ENCODE data around the gene CNNM4.

Gene CNNM4

DNA sequence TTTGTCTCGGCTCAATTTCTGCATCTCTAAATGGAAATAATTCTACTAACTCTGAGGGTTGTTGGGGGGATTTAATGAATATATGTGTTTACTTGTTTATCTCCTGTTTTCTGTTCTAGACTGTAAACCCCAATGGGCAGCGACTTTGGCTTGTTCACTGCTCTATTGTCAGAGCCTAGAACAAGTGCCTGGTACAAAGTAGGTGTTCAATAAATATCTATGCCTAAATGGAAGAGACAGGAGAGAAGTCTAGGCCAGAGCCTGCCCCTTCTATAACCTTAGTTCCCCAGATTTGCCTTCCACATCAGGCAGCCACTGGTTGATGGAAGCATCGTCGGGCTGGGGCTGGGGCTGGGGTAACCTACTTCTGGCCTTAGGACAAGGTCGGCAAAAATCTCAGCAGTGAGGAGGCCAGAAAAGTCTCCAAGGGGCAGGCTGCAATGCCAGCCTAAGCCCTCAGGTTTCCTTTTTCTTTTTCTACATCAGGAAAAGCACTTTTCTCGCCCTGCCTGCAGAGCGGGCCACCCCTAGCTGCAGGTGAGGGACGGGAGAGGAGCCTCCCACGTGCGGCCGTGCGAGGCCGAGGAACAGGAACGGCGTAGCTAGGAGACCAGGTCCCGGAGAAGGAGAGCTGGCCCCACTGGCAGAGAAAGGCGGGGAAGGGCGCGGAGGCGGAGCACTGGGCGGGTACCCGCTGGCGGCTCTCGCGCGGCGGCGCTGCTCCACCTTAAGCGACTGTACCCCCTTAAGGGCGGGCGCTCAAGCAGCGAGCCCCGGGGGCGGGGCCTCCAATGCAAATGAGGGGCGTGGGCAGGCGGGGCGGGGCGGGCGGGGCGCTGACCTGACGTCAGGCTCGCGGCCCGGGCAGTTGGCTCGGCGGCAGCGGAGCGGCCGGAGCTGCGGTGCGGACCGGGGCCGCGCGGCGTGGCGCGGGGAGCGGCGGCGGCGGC, at the start of gene CNNM4:
Gene CNNM4, plus strand, starts transcription at position 867 of the 950 bp plus-strand sequence. CDS start 98 bp downstream, outside the sequence.
- Histone ChIP-seq H3K9me3 (ENCODE audit: control insufficient read depth, low read length) (no peaks in the 10 kb centered on the region), H3K4me3 (ENCODE audit: low read length) (peak within 1 kb of the TSS; percentile 85), H3K27me3 (ENCODE audit: control insufficient read depth, insufficient read depth, low read length) (no peaks in the 10 kb centered on the region), H3K36me3 (ENCODE audit: control insufficient read depth, insufficient read depth, low read length) (no peaks in the 10 kb centered on the region), H3K9ac (ENCODE audit: low read length) (peak within 1 kb of the TSS; percentile 81), H3K4me1 (ENCODE audit: control insufficient read depth, insufficient read depth, low read length) (peaks cover 52% of the 10 kb centered on the region)

DNA sequence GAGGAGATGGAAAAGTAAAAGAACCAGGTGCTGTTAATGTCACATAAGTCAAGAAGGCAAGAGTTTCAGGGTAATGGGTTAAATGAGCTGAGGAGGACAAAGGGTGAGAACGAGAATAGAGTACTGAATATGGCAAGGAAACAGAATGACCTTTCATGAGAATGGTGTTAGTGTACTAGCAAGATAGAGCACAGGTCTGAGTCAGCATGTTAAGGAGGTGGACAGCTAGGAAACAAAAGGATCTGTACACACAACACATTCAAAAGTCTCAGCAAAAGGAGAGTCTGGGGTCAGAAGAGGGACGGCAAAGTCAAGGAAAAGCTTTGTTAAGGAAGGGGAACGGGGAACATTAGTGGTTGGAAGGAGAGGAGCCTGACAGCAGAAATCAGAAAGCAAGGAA, 49.7 kb upstream of the CNNM4 start:
- no peak overlapping the region for H3K4me3 ChIP-seq (ENCODE audit: low read length)
- no peaks in the 10 kb centered on the region for H3K27me3 ChIP-seq (ENCODE audit: control insufficient read depth, insufficient read depth, low read length)
- H3K36me3 ChIP-seq (ENCODE audit: control insufficient read depth, insufficient read depth, low read length), result peaks cover 6% of the 10 kb centered on the region
- no peaks in the 10 kb centered on the region for H3K4me1 ChIP-seq (ENCODE audit: control insufficient read depth, insufficient read depth, low read length)
- H3K9ac ChIP-seq (ENCODE audit: low read length), result no peak overlapping the region
- H3K9me3 ChIP-seq (ENCODE audit: control insufficient read depth, low read length), result no peaks in the 10 kb centered on the region

DNA sequence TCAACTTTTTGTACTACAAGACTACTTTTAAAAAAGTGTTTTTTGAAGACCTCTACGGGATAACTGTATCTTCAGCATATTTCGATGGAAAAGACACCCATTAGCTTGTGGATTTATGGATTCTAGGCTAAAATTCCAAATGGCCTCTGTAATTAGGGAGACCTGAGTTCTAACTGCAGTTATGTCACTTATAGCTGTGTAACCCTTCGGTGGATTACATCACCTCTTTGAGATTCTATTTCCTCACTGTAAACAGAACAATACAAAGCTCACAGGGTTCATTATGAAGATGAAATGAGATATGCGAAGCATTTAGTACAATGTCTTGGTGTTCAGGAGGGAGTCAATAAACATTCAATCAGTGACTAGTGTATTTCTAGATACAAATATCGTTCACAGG, 45.0 kb upstream of the CNNM4 start:
- Histone ChIP-seq H3K9me3 (ENCODE audit: control insufficient read depth, low read length) (no peaks in the 10 kb centered on the region), H3K9ac (ENCODE audit: low read length) (no peak overlapping the region), H3K4me3 (ENCODE audit: low read length) (no peak overlapping the region), H3K27me3 (ENCODE audit: control insufficient read depth, insufficient read depth, low read length) (no peaks in the 10 kb centered on the region), H3K4me1 (ENCODE audit: control insufficient read depth, insufficient read depth, low read length) (no peaks in the 10 kb centered on the region), H3K36me3 (ENCODE audit: control insufficient read depth, insufficient read depth, low read length) (no peaks in the 10 kb centered on the region)

DNA sequence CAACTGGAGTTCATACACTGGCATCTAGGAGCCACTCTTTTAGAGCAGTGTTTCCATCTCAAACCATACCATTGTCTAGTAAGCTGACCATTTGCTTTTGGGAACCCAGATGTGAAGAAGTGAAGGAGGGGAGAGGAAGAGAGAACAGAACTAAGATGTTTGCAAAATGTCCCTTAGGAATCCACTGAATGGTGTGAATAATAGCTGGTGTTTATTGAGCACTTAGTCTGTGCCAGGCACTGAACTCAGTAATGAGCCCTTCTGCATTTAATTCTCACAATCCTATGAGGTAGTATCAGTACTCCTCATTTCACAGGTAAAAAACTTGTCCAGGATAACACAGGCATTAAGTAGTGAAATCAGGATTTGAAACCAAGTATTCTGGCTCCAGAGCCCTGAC, 44.3 kb upstream of the CNNM4 start:
- H3K4me3 ChIP-seq (ENCODE audit: low read length), result no peak overlapping the region
- no peaks in the 10 kb centered on the region for H3K4me1 ChIP-seq (ENCODE audit: control insufficient read depth, insufficient read depth, low read length)
- no peaks in the 10 kb centered on the region for H3K9me3 ChIP-seq (ENCODE audit: control insufficient read depth, low read length)
- no peaks in the 10 kb centered on the region for H3K36me3 ChIP-seq (ENCODE audit: control insufficient read depth, insufficient read depth, low read length)
- H3K27me3 ChIP-seq (ENCODE audit: control insufficient read depth, insufficient read depth, low read length), result no peaks in the 10 kb centered on the region
- no peak overlapping the region for H3K9ac ChIP-seq (ENCODE audit: low read length)

DNA sequence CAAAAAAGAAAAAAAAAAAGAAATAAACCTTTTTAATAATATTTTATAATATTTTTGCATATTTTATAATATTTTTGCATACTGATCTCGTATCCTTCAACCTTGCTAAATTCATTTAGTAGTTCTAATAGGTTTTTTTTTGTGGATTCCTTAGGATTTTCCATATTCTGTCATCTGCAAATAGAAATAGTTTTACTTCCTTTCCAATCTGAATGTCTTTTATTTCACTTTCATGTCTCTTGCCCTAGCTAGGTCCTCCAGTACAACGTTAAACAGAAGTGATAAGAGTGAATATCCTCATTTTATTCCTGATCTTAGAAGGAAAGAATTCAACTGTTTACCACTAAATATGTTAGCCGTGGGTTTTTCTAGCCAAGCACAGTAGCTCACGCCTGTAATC, 34.6 kb upstream of the CNNM4 start:
- H3K36me3 ChIP-seq (ENCODE audit: control insufficient read depth, insufficient read depth, low read length), result peaks cover 3% of the 10 kb centered on the region
- H3K4me3 ChIP-seq (ENCODE audit: low read length), result no peak overlapping the region
- no peak overlapping the region for H3K9ac ChIP-seq (ENCODE audit: low read length)
- H3K9me3 ChIP-seq (ENCODE audit: control insufficient read depth, low read length), result no peaks in the 10 kb centered on the region
- H3K4me1 ChIP-seq (ENCODE audit: control insufficient read depth, insufficient read depth, low read length), result no peaks in the 10 kb centered on the region
- no peaks in the 10 kb centered on the region for H3K27me3 ChIP-seq (ENCODE audit: control insufficient read depth, insufficient read depth, low read length)

DNA sequence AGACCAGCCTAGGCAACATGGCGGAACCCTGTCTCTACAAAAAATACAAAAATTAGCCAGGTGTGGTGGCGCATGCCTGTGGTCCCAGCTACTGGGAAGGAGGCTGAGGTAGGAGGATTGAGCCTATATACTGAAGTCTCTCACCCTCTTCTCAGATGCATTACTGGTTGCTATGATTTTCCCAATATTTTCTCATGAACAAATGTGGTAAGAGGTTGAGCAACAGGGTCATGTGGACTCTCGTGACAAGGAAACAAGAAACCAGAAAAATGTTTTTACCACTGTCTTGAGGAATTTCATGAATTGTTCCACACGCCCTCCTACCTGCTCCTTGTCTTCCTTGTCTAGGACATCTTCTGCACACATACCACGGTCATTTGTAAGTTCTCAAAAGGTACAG, 33.3 kb upstream of the CNNM4 start:
- H3K27me3 ChIP-seq (ENCODE audit: control insufficient read depth, insufficient read depth, low read length), result no peaks in the 10 kb centered on the region
- H3K36me3 ChIP-seq (ENCODE audit: control insufficient read depth, insufficient read depth, low read length), result peaks cover 5% of the 10 kb centered on the region
- no peaks in the 10 kb centered on the region for H3K4me1 ChIP-seq (ENCODE audit: control insufficient read depth, insufficient read depth, low read length)
- no peak overlapping the region for H3K4me3 ChIP-seq (ENCODE audit: low read length)
- no peak overlapping the region for H3K9ac ChIP-seq (ENCODE audit: low read length)
- H3K9me3 ChIP-seq (ENCODE audit: control insufficient read depth, low read length), result no peaks in the 10 kb centered on the region

DNA sequence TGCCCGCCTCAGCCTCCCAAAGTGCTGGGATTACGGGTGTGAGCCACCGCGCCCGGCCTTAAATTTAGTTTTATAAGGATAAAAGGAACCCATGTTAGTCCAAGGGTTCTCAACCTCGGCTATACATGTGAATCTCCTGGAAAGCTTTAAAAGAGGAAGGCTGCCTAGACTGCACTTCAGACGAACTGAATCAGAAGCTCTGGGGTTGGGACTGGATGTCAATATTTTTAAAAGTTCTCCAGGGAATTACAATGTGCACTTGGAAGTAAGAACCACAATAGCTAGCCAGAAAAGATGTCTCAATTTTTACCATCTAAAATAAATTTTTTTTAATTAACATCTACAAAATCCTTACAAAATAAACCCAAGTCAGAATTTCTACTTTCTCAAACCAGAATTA, 31.0 kb upstream of the CNNM4 start:
- no peak overlapping the region for H3K4me3 ChIP-seq (ENCODE audit: low read length)
- no peak overlapping the region for H3K9ac ChIP-seq (ENCODE audit: low read length)
- H3K27me3 ChIP-seq (ENCODE audit: control insufficient read depth, insufficient read depth, low read length), result no peaks in the 10 kb centered on the region
- H3K36me3 ChIP-seq (ENCODE audit: control insufficient read depth, insufficient read depth, low read length), result peaks cover 13% of the 10 kb centered on the region
- no peaks in the 10 kb centered on the region for H3K9me3 ChIP-seq (ENCODE audit: control insufficient read depth, low read length)
- H3K4me1 ChIP-seq (ENCODE audit: control insufficient read depth, insufficient read depth, low read length), result no peaks in the 10 kb centered on the region

DNA sequence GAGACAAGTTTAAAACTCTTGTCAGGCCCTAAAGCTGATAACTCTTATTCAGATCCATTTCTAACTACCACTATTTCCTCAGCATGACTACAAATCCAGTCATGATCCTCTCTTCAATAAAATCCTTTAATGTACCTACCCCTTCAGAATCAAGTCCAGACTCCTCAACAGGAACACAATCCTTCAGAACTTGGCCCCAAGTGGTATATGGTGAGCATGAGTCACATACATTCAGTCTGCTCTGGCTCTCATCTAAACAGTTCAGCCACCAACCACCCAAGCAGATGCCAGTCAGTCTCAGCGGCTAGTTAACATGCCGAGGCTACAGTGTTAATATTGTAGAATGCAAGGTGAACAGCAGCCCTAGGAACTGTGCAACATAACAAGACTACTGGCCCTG, 30.5 kb upstream of the CNNM4 start:
- Histone ChIP-seq H3K4me3 (ENCODE audit: low read length) (no peak overlapping the region), H3K9ac (ENCODE audit: low read length) (no peak overlapping the region), H3K27me3 (ENCODE audit: control insufficient read depth, insufficient read depth, low read length) (no peaks in the 10 kb centered on the region), H3K36me3 (ENCODE audit: control insufficient read depth, insufficient read depth, low read length) (peaks cover 13% of the 10 kb centered on the region), H3K9me3 (ENCODE audit: control insufficient read depth, low read length) (no peaks in the 10 kb centered on the region), H3K4me1 (ENCODE audit: control insufficient read depth, insufficient read depth, low read length) (no peaks in the 10 kb centered on the region)

DNA sequence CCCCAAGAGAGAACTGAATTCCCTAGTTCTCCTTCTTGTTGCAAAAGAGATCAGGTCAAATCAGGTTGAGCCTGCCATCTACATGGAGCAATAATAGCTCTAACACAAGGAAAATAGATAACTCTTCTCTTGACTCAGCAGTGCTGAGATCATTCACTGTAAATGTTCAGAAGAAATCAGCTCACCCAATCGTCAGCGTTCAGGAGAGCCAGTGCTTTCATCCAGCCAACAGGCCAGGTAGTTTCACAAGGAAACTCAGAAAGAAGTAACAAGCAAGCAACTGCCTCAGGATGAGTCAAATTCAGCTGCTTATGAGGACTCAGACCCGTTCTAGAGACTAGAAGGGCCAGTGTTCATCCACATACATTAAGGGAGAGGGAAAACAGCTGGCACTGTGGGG, 26.8 kb upstream of the CNNM4 start:
- Histone ChIP-seq H3K9me3 (ENCODE audit: control insufficient read depth, low read length) (no peaks in the 10 kb centered on the region), H3K4me3 (ENCODE audit: low read length) (no peak overlapping the region), H3K36me3 (ENCODE audit: control insufficient read depth, insufficient read depth, low read length) (peaks cover 13% of the 10 kb centered on the region), H3K27me3 (ENCODE audit: control insufficient read depth, insufficient read depth, low read length) (no peaks in the 10 kb centered on the region), H3K9ac (ENCODE audit: low read length) (no peak overlapping the region), H3K4me1 (ENCODE audit: control insufficient read depth, insufficient read depth, low read length) (peaks cover 8% of the 10 kb centered on the region)

DNA sequence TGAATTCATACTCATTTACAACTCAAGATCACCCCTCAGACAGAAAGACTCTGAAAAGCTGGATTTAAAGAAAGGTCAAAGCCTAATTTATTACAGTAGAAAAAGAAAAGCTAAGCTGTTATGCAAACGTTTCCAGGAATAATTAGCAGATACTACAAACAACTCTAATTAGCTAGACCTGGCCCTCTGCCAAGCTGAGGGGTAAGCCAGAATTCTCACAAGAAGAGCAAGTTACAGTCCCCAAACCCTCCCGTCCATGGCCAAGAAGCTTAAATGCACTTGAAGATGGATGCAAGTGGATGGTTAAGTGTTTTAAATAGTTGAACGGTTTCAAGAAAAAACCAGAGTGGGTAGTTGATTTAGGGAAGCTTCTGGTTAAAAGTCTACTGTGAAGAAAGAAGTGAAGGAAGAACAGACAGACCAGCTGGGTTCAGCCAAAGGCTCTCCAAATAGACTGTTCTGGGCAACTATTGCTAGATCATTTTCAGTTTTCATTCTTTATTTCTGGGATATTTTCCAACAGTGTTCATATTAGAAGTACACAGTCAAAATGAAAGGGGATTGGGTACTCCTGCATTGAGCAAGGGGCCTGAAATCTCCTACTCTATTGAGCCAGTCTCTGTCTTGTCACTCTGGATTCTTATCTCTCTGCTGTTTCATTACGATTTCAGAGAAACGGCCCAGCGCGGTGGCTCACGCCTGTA, 25.7 kb upstream of the CNNM4 start:
- Histone ChIP-seq H3K9ac (ENCODE audit: low read length) (no peak overlapping the region), H3K9me3 (ENCODE audit: control insufficient read depth, low read length) (no peaks in the 10 kb centered on the region), H3K36me3 (ENCODE audit: control insufficient read depth, insufficient read depth, low read length) (peaks cover 13% of the 10 kb centered on the region), H3K4me1 (ENCODE audit: control insufficient read depth, insufficient read depth, low read length) (peaks cover 8% of the 10 kb centered on the region), H3K4me3 (ENCODE audit: low read length) (no peak overlapping the region), H3K27me3 (ENCODE audit: control insufficient read depth, insufficient read depth, low read length) (no peaks in the 10 kb centered on the region)

DNA sequence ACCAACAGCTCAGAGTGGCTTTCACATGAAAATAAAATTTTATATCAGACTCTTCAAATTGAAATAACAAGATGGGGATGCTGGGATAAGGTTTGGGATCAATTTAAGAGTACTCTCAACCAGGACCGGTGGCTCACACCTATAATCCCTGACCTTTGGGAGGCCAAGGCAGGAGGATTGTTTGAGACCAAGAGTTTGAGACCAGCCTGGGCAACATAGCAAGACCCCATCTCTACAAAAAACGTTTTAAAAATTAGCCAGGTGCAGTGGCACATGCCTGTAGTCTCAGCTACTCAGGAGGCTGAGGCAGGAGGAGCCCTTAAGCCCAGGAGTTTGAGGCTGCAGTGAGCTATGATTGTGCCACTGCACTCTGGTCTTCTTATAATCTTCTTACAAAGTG, 23.5 kb upstream of the CNNM4 start:
- H3K36me3 ChIP-seq (ENCODE audit: control insufficient read depth, insufficient read depth, low read length), result peaks cover 9% of the 10 kb centered on the region
- no peaks in the 10 kb centered on the region for H3K9me3 ChIP-seq (ENCODE audit: control insufficient read depth, low read length)
- H3K27me3 ChIP-seq (ENCODE audit: control insufficient read depth, insufficient read depth, low read length), result no peaks in the 10 kb centered on the region
- no peak overlapping the region for H3K9ac ChIP-seq (ENCODE audit: low read length)
- peaks cover 8% of the 10 kb centered on the region for H3K4me1 ChIP-seq (ENCODE audit: control insufficient read depth, insufficient read depth, low read length)
- no peak overlapping the region for H3K4me3 ChIP-seq (ENCODE audit: low read length)

DNA sequence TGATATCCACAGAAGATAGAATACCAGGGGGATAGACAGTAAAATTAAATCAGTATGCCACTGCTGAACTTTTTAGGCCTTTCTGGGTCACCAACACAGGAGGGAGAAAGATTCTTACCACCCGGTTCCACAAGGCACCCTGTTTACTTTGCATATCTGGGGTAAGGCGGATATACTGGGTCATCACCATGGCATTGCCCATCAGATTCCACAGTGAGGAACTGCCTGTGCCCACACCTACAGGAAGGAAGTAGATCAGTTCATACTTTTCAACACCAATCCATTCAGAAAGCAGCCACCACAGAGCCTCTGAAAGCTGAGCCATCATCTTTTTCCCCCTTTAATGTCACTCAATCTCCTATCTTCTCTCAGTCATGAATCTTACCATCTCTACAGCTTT, 22.9 kb upstream of the CNNM4 start:
- peak overlapping the region; percentile 16 for H3K9ac ChIP-seq (ENCODE audit: low read length)
- H3K36me3 ChIP-seq (ENCODE audit: control insufficient read depth, insufficient read depth, low read length), result peaks cover 9% of the 10 kb centered on the region
- no peaks in the 10 kb centered on the region for H3K9me3 ChIP-seq (ENCODE audit: control insufficient read depth, low read length)
- no peak overlapping the region for H3K4me3 ChIP-seq (ENCODE audit: low read length)
- H3K4me1 ChIP-seq (ENCODE audit: control insufficient read depth, insufficient read depth, low read length), result peaks cover 8% of the 10 kb centered on the region
- no peaks in the 10 kb centered on the region for H3K27me3 ChIP-seq (ENCODE audit: control insufficient read depth, insufficient read depth, low read length)

Data from mucosa of stomach (tissue), 1 donor.